Activated naive CD8-positive, alpha-beta T cell (primary cell): ENCODE measurements around the gene FCHSD2.

Experiments
- H3K27ac Mint-ChIP-seq: one replicate; pipeline ENCODE4 v1.8.0; 2021; ENCODE audit warnings: mixed read lengths
- H3K27me3 Mint-ChIP-seq: one replicate; pipeline ENCODE4 v1.8.0; 2021; ENCODE audit warnings: mixed read lengths
- H3K36me3 Mint-ChIP-seq: one replicate; pipeline ENCODE4 v1.8.0; 2021; ENCODE audit warnings: mixed read lengths
- H3K4me1 Mint-ChIP-seq: one replicate; pipeline ENCODE4 v1.8.0; 2021; ENCODE audit warnings: low read depth, mixed read lengths
- H3K4me3 Mint-ChIP-seq: one replicate; pipeline ENCODE4 v1.8.0; 2021; ENCODE audit warnings: mild to moderate bottlenecking, mixed read lengths
- H3K9me3 Mint-ChIP-seq: one replicate; pipeline ENCODE4 v1.8.0; 2021; ENCODE audit warnings: low read depth, mixed read lengths

The FCHSD2 gene

GRCh38 chr11:72958791-72959190, 183.3 kb downstream of the FCHSD2 start:
- Mint-ChIP-seq H3K9me3 (no peaks in the 10 kb centered on the region), H3K4me1 (no peaks in the 10 kb centered on the region), H3K27ac (no peak overlapping the region), H3K36me3 (peaks cover 11% of the 10 kb centered on the region), H3K4me3 (no peak overlapping the region), H3K27me3 (no peaks in the 10 kb centered on the region)

- Mint-ChIP-seq H3K27me3 (no peaks in the 10 kb centered on the region), H3K4me1 (no peaks in the 10 kb centered on the region), H3K36me3 (peaks cover 11% of the 10 kb centered on the region), H3K27ac (no peak overlapping the region), H3K4me3 (no peak overlapping the region), H3K9me3 (no peaks in the 10 kb centered on the region)
Observed at GRCh38 chr11:72955466-72955865, 186.7 kb downstream of the FCHSD2 start.

- Mint-ChIP-seq H3K4me3 (no peak overlapping the region), H3K27me3 (no peaks in the 10 kb centered on the region), H3K36me3 (peaks cover 9% of the 10 kb centered on the region), H3K27ac (no peak overlapping the region), H3K9me3 (no peaks in the 10 kb centered on the region), H3K4me1 (no peaks in the 10 kb centered on the region)
Observed at GRCh38 chr11:72954860-72955259, 187.3 kb downstream of the FCHSD2 start.

GRCh38 chr11:72953637-72954036, 188.5 kb downstream of the FCHSD2 start:
- H3K36me3 Mint-ChIP-seq = peaks cover 9% of the 10 kb centered on the region
- H3K4me1 Mint-ChIP-seq = no peaks in the 10 kb centered on the region
- H3K27ac Mint-ChIP-seq = no peak overlapping the region

GRCh38 chr11:72951888-72952287, 190.2 kb downstream of the FCHSD2 start:
- H3K4me1 Mint-ChIP-seq = no peaks in the 10 kb centered on the region
- H3K9me3 Mint-ChIP-seq = no peaks in the 10 kb centered on the region
- no peaks in the 10 kb centered on the region for H3K27me3 Mint-ChIP-seq
- no peak overlapping the region for H3K4me3 Mint-ChIP-seq
- no peak overlapping the region for H3K27ac Mint-ChIP-seq
- H3K36me3 Mint-ChIP-seq = peaks cover 6% of the 10 kb centered on the region

More at GRCh38 chr11:72953637-72954036, 188.5 kb downstream of the FCHSD2 start:
- no peaks in the 10 kb centered on the region for H3K9me3 Mint-ChIP-seq
- H3K4me3 Mint-ChIP-seq = no peak overlapping the region
- H3K27me3 Mint-ChIP-seq = no peaks in the 10 kb centered on the region

GRCh38 chr11:72951193-72951592, 190.9 kb downstream of the FCHSD2 start:
- Mint-ChIP-seq H3K36me3 (peaks cover 6% of the 10 kb centered on the region), H3K27me3 (no peaks in the 10 kb centered on the region), H3K4me3 (no peak overlapping the region), H3K4me1 (no peaks in the 10 kb centered on the region), H3K27ac (no peak overlapping the region), H3K9me3 (no peaks in the 10 kb centered on the region)

GRCh38 chr11:72950685-72951084, 191.4 kb downstream of the FCHSD2 start:
- Mint-ChIP-seq H3K4me1 (no peaks in the 10 kb centered on the region), H3K27ac (no peak overlapping the region), H3K9me3 (no peaks in the 10 kb centered on the region), H3K36me3 (peaks cover 6% of the 10 kb centered on the region), H3K4me3 (no peak overlapping the region), H3K27me3 (no peaks in the 10 kb centered on the region)

- Mint-ChIP-seq H3K27me3 (no peaks in the 10 kb centered on the region), H3K4me3 (no peak overlapping the region), H3K36me3 (peaks cover 6% of the 10 kb centered on the region), H3K27ac (no peak overlapping the region), H3K9me3 (no peaks in the 10 kb centered on the region), H3K4me1 (no peaks in the 10 kb centered on the region)
Observed at GRCh38 chr11:72947229-72947628, 194.9 kb downstream of the FCHSD2 start.

GRCh38 chr11:72943664-72944063, 198.5 kb downstream of the FCHSD2 start:
- Mint-ChIP-seq H3K4me3 (no peak overlapping the region), H3K4me1 (no peaks in the 10 kb centered on the region), H3K9me3 (no peaks in the 10 kb centered on the region), H3K27ac (no peak overlapping the region), H3K36me3 (peaks cover 6% of the 10 kb centered on the region), H3K27me3 (no peaks in the 10 kb centered on the region)

GRCh38 chr11:72940417-72940816, 201.7 kb downstream of the FCHSD2 start:
- H3K4me3 Mint-ChIP-seq = no peak overlapping the region
- peaks cover 8% of the 10 kb centered on the region for H3K36me3 Mint-ChIP-seq
- H3K27me3 Mint-ChIP-seq = no peaks in the 10 kb centered on the region
- no peaks in the 10 kb centered on the region for H3K4me1 Mint-ChIP-seq
- no peak overlapping the region for H3K27ac Mint-ChIP-seq
- H3K9me3 Mint-ChIP-seq = no peaks in the 10 kb centered on the region

GRCh38 chr11:72939031-72939430, 203.1 kb downstream of the FCHSD2 start:
- Mint-ChIP-seq H3K27me3 (no peaks in the 10 kb centered on the region), H3K27ac (no peak overlapping the region), H3K4me1 (no peaks in the 10 kb centered on the region)

GRCh38 chr11:72937439-72937838, 204.7 kb downstream of the FCHSD2 start:
- no peaks in the 10 kb centered on the region for H3K4me1 Mint-ChIP-seq
- no peak overlapping the region for H3K27ac Mint-ChIP-seq

More at GRCh38 chr11:72939031-72939430, 203.1 kb downstream of the FCHSD2 start:
- Mint-ChIP-seq H3K9me3 (no peaks in the 10 kb centered on the region), H3K36me3 (peaks cover 8% of the 10 kb centered on the region), H3K4me3 (no peak overlapping the region)

GRCh38 chr11:72935700-72936099, 206.4 kb downstream of the FCHSD2 start:
- Mint-ChIP-seq H3K4me1 (no peaks in the 10 kb centered on the region), H3K36me3 (peaks cover 6% of the 10 kb centered on the region), H3K9me3 (no peaks in the 10 kb centered on the region), H3K27me3 (no peaks in the 10 kb centered on the region), H3K27ac (no peak overlapping the region), H3K4me3 (no peak overlapping the region)

More at GRCh38 chr11:72937439-72937838, 204.7 kb downstream of the FCHSD2 start:
- Mint-ChIP-seq H3K9me3 (no peaks in the 10 kb centered on the region), H3K27me3 (no peaks in the 10 kb centered on the region), H3K4me3 (no peak overlapping the region), H3K36me3 (peaks cover 6% of the 10 kb centered on the region)

GRCh38 chr11:72932132-72932570, 210.0 kb downstream of the FCHSD2 start:
- Mint-ChIP-seq H3K36me3 (no peaks in the 10 kb centered on the region), H3K9me3 (no peaks in the 10 kb centered on the region), H3K27me3 (no peaks in the 10 kb centered on the region), H3K4me1 (no peaks in the 10 kb centered on the region), H3K4me3 (no peak overlapping the region), H3K27ac (no peak overlapping the region)

- Mint-ChIP-seq H3K36me3 (no peaks in the 10 kb centered on the region), H3K27ac (no peak overlapping the region), H3K4me1 (peaks cover 2% of the 10 kb centered on the region), H3K4me3 (no peak overlapping the region), H3K9me3 (no peaks in the 10 kb centered on the region), H3K27me3 (no peaks in the 10 kb centered on the region)
Observed at GRCh38 chr11:72930008-72930407, 212.1 kb downstream of the FCHSD2 start.

GRCh38 chr11:72929256-72929655, 212.9 kb downstream of the FCHSD2 start:
- H3K4me1 Mint-ChIP-seq = peaks cover 6% of the 10 kb centered on the region
- H3K27ac Mint-ChIP-seq = no peak overlapping the region
- H3K27me3 Mint-ChIP-seq = no peaks in the 10 kb centered on the region
- H3K36me3 Mint-ChIP-seq = no peaks in the 10 kb centered on the region
- no peak overlapping the region for H3K4me3 Mint-ChIP-seq
- no peaks in the 10 kb centered on the region for H3K9me3 Mint-ChIP-seq
